Esophagus muscularis mucosa (tissue), 4 donors: ENCODE data around the gene RBFOX2.

Experiments used
- EP300 ChIP-seq: sonication (generic); formaldehyde crosslinking; IDR thresholded peaks from one replicate; pipeline ENCODE4 v1.6.1; 2017; ENCODE audit warnings: antibody characterized with exemption
- POLR2A ChIP-seq: fragments of 450-650 bp; IDR thresholded peaks from one replicate; pipeline ENCODE4 v1.6.1; 2017; ENCODE audit warnings: antibody characterized with exemption, moderate library complexity, mild to moderate bottlenecking, low read depth
- POLR2AphosphoS5 ChIP-seq, 2 donors: sonication (generic); formaldehyde crosslinking; IDR thresholded peaks; one replicate each; pipeline ENCODE4 v1.6.1; 2017; ENCODE audit warnings: antibody characterized with exemption in 2 of 2
- TF ChIP-seq, protein P1 (sequence below), 3 experiments: fragments of 200-600 bp in 2 of 3; fragments of 450-650 bp in 1 of 3; sonication (generic) in 2 of 3; IDR thresholded peaks; one replicate each; pipeline ENCODE4 v1.5.1; 2017 to 2019; ENCODE audit warnings: antibody characterized with exemption in 3 of 3, mild to moderate bottlenecking in 2 of 3, moderate library complexity in 1 of 3

DNA sequence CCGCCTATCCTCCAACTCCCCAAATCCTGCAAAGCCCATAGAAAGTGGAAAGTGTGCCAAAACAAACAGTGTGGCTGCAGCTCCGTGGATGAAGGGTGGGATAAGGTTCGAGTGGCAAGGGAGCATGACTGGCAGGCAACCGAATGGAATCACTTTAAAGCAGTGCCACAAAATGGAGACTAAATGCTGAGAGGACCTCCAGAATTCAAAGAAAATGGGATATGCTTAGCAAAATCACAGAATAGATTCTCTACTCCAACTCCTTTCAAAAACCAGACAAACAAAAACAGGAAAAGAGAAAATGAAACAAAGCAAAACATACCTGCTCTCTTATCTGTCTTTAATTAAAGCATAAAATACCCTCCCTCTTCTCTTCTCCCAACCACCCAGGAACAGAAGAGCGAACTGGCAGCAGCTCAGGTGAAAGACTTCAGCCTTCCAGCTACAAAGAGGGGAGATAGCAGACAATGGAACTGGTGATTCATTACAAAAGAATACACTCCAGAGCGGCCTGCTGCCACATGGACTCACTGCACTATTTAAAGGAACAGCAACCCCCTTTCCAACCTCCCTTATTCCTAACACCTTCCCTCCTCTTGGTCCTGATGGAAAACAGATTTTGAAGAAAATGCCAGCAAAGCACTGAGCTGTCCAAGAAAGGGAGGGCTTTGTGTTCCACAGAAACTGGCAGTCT is 192.5 kb downstream of the RBFOX2 start:
- TF ChIP-seq, protein P1, sequence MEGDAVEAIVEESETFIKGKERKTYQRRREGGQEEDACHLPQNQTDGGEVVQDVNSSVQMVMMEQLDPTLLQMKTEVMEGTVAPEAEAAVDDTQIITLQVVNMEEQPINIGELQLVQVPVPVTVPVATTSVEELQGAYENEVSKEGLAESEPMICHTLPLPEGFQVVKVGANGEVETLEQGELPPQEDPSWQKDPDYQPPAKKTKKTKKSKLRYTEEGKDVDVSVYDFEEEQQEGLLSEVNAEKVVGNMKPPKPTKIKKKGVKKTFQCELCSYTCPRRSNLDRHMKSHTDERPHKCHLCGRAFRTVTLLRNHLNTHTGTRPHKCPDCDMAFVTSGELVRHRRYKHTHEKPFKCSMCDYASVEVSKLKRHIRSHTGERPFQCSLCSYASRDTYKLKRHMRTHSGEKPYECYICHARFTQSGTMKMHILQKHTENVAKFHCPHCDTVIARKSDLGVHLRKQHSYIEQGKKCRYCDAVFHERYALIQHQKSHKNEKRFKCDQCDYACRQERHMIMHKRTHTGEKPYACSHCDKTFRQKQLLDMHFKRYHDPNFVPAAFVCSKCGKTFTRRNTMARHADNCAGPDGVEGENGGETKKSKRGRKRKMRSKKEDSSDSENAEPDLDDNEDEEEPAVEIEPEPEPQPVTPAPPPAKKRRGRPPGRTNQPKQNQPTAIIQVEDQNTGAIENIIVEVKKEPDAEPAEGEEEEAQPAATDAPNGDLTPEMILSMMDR (IDR thresholded peaks at IDR 0.05) = no peak
- TF ChIP-seq EP300 (no peak), POLR2AphosphoS5 (IDR thresholded peaks at IDR 0.05) (peak; percentile 49 to 54), POLR2A (no peak)
